DLD1 (cell line): ENCODE measurements around the gene NEK3.
"Not testable (repeated sequence)": the region's sequence is repeated elsewhere in the genome, so short reads cannot be mapped to it uniquely, and the experiment has no call there.

Experiments used
- in situ Hi-C: cut with HindIII; loops from 2 replicates; pipeline ENCODE4 v1.10.0; 2017; ENCODE audit warnings: low sequenced_read_pairs

NEK3 gene

GRCh38 chr13:52170828-52171391, 11.5 kb upstream of the NEK3 start:
- in situ Hi-C loops: not testable (repeated sequence)

GRCh38 chr13:52169839-52170238, 10.4 kb upstream of the NEK3 start:
- in situ Hi-C loops: no loop called here

- in situ Hi-C loops: no loop called here
Observed at GRCh38 chr13:52165411-52165810, 6.0 kb upstream of the NEK3 start.

- in situ Hi-C loops: no loop called here
Observed at GRCh38 chr13:52164989-52165388, 5.6 kb upstream of the NEK3 start.

GRCh38 chr13:52163878-52164277, 4.5 kb upstream of the NEK3 start:
- in situ Hi-C loops: not testable (repeated sequence)

GRCh38 chr13:52162279-52163101, 3.1 kb upstream of the NEK3 start:
- in situ Hi-C loops: no loop called here

- in situ Hi-C loops: no loop called here
Observed at GRCh38 chr13:52161181-52161646, 1.8 kb upstream of the NEK3 start.

GRCh38 chr13:52160506-52160905, 1.1 kb upstream of the NEK3 start:
- in situ Hi-C loops: no loop called here

- in situ Hi-C loops: no loop called here
Observed at GRCh38 chr13:52160053-52160452, 656 bp upstream of the NEK3 start.

- in situ Hi-C loops: no loop called here
Observed at GRCh38 chr13:52158629-52159158, 703 bp downstream of the NEK3 start.

- in situ Hi-C loops: no loop called here
Observed at GRCh38 chr13:52156724-52157261, 2.6 kb downstream of the NEK3 start.

GRCh38 chr13:52155177-52155576, 4.2 kb downstream of the NEK3 start:
- in situ Hi-C loops: no loop called here

GRCh38 chr13:52147225-52147624, 12.2 kb downstream of the NEK3 start:
- in situ Hi-C loops: loop anchor here (25.0 kb wide), 1 partner anchor 260 kb away; no protein-coding TSS in a partner anchor

- in situ Hi-C loops: loop anchor here (25.0 kb wide), 1 partner anchor 254 kb away; no protein-coding TSS in a partner anchor
Observed at GRCh38 chr13:52141299-52141698, 18.1 kb downstream of the NEK3 start.

GRCh38 chr13:52137489-52137888, 21.9 kb downstream of the NEK3 start:
- in situ Hi-C loops: loop anchor here (25.0 kb wide), 1 partner anchor 250 kb away; no protein-coding TSS in a partner anchor

GRCh38 chr13:52136763-52137162, 22.6 kb downstream of the NEK3 start:
- in situ Hi-C loops: loop anchor here (25.0 kb wide), 1 partner anchor 249 kb away; no protein-coding TSS in a partner anchor

GRCh38 chr13:52130641-52131040, 28.8 kb downstream of the NEK3 start:
- in situ Hi-C loops: loop anchor here (25.0 kb wide), 1 partner anchor 243 kb away; no protein-coding TSS in a partner anchor

GRCh38 chr13:52128714-52129700, 30.4 kb downstream of the NEK3 start, which contains the start of gene NEK5:
TSS of gene NEK5 (minus strand) at chr13:52129073. CDS start at chr13:52127482, 1,591 bp downstream.
- in situ Hi-C loops: loop anchor here (25.0 kb wide), 1 partner anchor 242 kb away; no protein-coding TSS in a partner anchor

- in situ Hi-C loops: loop anchor here (25.0 kb wide), 1 partner anchor 241 kb away; no protein-coding TSS in a partner anchor
Observed at GRCh38 chr13:52127783-52128702, 31.4 kb downstream of the NEK3 start.
